Osteocyte (in vitro differentiated cells): ENCODE data around the gene ZHX3. TPM values are rescaled to one million over a fixed set of nuclear protein-coding genes. Genes with fewer than 3 reads are reported as not detected.

Experiments used
- DNase-seq: peaks from one replicate; pipeline ENCODE4 v3.0.0; 2021; ENCODE audit warnings: mixed read lengths; ENCODE audit not compliant: unreplicated experiment; ENCODE audit errors: extremely low spot score
- H3K27ac Mint-ChIP-seq: one replicate; pipeline ENCODE4 v1.8.0; 2021; ENCODE audit warnings: mild to moderate bottlenecking, mixed read lengths; ENCODE audit not compliant: unreplicated experiment
- H3K27me3 Mint-ChIP-seq: one replicate; pipeline ENCODE4 v1.8.0; 2021; ENCODE audit warnings: mixed read lengths; ENCODE audit not compliant: unreplicated experiment
- H3K36me3 Mint-ChIP-seq: one replicate; pipeline ENCODE4 v1.8.0; 2021; ENCODE audit warnings: mixed read lengths; ENCODE audit not compliant: unreplicated experiment
- H3K4me1 Mint-ChIP-seq: one replicate; pipeline ENCODE4 v1.8.0; 2021; ENCODE audit warnings: mixed read lengths; ENCODE audit not compliant: unreplicated experiment
- H3K4me3 Mint-ChIP-seq: one replicate; pipeline ENCODE4 v1.8.0; 2021; ENCODE audit warnings: mild to moderate bottlenecking, moderate library complexity, mixed read lengths; ENCODE audit not compliant: unreplicated experiment
- H3K9me3 Mint-ChIP-seq: one replicate; pipeline ENCODE4 v1.8.0; 2021; ENCODE audit warnings: mixed read lengths; ENCODE audit not compliant: unreplicated experiment
- CTCF ChIP-seq: fragments of 200-600 bp; sonication (generic); IDR thresholded peaks from 2 replicates; pipeline ENCODE4 v1.5.0; 2021; ENCODE audit warnings: antibody characterized with exemption, mild to moderate bottlenecking, moderate library complexity
- total RNA-seq: library from RNA; stranded (reverse); gene quantifications from 2 replicates; pipeline ENCODE4 v1.2.1, GENCODE V29; 2021

The ZHX3 gene
- total RNA-seq, 1 donor from 2014 or later, result 44.5 TPM

- Mint-ChIP-seq H3K9me3 (no peaks in the 10 kb centered on the region), H3K4me3 (no peak overlapping the region), H3K27me3 (no peaks in the 10 kb centered on the region), H3K36me3 (no peaks in the 10 kb centered on the region), H3K27ac (no peak overlapping the region), H3K4me1 (peaks cover 11% of the 10 kb centered on the region)
- no peak for TF ChIP-seq CTCF
- no peak for DNase-seq
Measured at GRCh38 chr20:41320976-41321375, 3.4 kb upstream of the ZHX3 start.

- TF ChIP-seq CTCF, result no peak
- peaks cover 17% of the 10 kb centered on the region for H3K4me1 Mint-ChIP-seq
- H3K4me3 Mint-ChIP-seq, result no peak overlapping the region
- no peaks in the 10 kb centered on the region for H3K9me3 Mint-ChIP-seq
- H3K27me3 Mint-ChIP-seq, result no peaks in the 10 kb centered on the region
- H3K36me3 Mint-ChIP-seq, result no peaks in the 10 kb centered on the region
- no peak for DNase-seq
- no peak overlapping the region for H3K27ac Mint-ChIP-seq
Measured at GRCh38 chr20:41320441-41320840, 2.9 kb upstream of the ZHX3 start.

- DNase-seq, result no peak
- Mint-ChIP-seq H3K36me3 (no peaks in the 10 kb centered on the region), H3K9me3 (no peaks in the 10 kb centered on the region), H3K4me1 (peaks cover 32% of the 10 kb centered on the region), H3K4me3 (peak overlapping the region; percentile 73), H3K27ac (peak overlapping the region; percentile 76), H3K27me3 (no peaks in the 10 kb centered on the region)
- no peak for TF ChIP-seq CTCF
Measured at GRCh38 chr20:41318271-41318649, 729 bp upstream of the ZHX3 start.

GRCh38 chr20:41316602-41317545, 657 bp downstream of the ZHX3 start:
- DNase-seq, result peak; percentile 87
- Mint-ChIP-seq H3K4me3 (peak overlapping the region; percentile 86), H3K9me3 (no peaks in the 10 kb centered on the region), H3K36me3 (no peaks in the 10 kb centered on the region), H3K4me1 (peaks cover 32% of the 10 kb centered on the region), H3K27me3 (no peaks in the 10 kb centered on the region), H3K27ac (peak overlapping the region; percentile 90)
- no peak for TF ChIP-seq CTCF

- peaks cover 40% of the 10 kb centered on the region for H3K4me1 Mint-ChIP-seq
- H3K27ac Mint-ChIP-seq, result peak overlapping the region; percentile 90
- no peak for TF ChIP-seq CTCF
- H3K36me3 Mint-ChIP-seq, result no peaks in the 10 kb centered on the region
- DNase-seq, result no peak
- peak overlapping the region; percentile 86 for H3K4me3 Mint-ChIP-seq
- H3K9me3 Mint-ChIP-seq, result no peaks in the 10 kb centered on the region
- no peaks in the 10 kb centered on the region for H3K27me3 Mint-ChIP-seq
Measured at GRCh38 chr20:41316051-41316450, 1.5 kb downstream of the ZHX3 start.
